Measurements from ENCODE around the gene ERAL1. TPM values are rescaled to one million over a fixed set of nuclear protein-coding genes. Genes with fewer than 3 reads are reported as not detected.

Gene ERAL1
- total and polyA plus RNA-seq, 2 of the 13 experiments (the other 11 are each of a cell fraction or from before 2014, with no cell fraction given) = 46.9 to 72.2 TPM

DNA sequence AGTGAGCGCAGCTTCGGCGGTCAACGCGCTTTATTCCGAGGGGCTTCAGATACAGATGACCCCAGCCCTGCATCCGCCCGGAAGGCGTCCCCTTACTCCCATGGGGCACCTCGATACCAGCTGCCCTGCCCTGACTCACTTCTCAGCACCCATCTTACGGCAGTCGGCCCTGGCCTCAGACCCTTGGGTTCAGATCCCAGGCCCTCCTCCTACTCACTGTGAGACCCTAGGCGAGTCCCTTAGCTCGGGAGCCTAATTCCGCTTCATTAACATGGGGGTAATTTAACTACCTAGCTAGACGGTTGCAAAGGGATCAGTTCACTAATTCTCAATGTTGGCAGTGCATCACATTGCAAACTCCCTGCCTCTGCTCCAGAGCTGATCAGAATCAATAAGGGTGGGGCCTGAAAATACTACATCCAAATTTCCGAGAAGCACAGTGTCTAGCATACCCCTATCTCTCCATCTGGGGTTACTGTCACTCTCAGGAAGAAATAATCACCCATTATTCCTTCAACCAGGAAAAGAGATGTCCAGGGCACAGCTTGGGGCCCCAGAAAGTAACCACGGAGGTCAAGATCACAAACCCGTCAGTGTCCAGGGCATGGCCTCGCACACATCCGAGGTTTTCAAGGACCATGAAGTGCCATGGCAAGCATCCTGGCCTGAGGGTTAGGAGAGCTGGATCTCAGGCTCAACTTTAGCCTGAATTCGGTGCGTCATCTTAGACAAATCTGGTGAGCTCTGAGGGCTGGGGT, 43.1 kb downstream of the ERAL1 start:
- Histone ChIP-seq H3K27ac (ENCODE audit: extremely low read length, insufficient read depth, low read length) (peak overlapping the region; percentile 84), H3K36me3 (replicated peaks in 1 of 2; ENCODE audit: control insufficient read depth in 1 of 2, insufficient read depth in 2 of 2, low read length in 2 of 2) (peaks cover 0 to 5% of the 10 kb centered on the region in 2 experiments; a peak in 2 of 5 replicates), H3K9ac (ENCODE audit: insufficient read depth, low read depth, low read length) (peak overlapping the region; percentile 83), H4K20me1 (ENCODE audit: insufficient read depth, low read length) (no peaks in the 10 kb centered on the region; the same call in none of the 2 replicates), H3K4me3 (replicated peaks in 1 of 3; ENCODE audit: insufficient read depth in 1 of 3, low read depth in 2 of 3, low read length in 3 of 3) (peak overlapping the region; percentile 76 to 93 (median 89); a peak in 5 of 6 replicates), H3K4me2 (ENCODE audit: low read depth, low read length) (peak overlapping the region; percentile 90), H3K79me2 (ENCODE audit: insufficient read depth, low read length) (peaks cover 30% of the 10 kb centered on the region), H3K4me1 (ENCODE audit: insufficient read depth, low read length) (peaks cover 49% of the 10 kb centered on the region), H2AFZ (ENCODE audit: low read length) (no peak overlapping the region), H3K9me3 (ENCODE audit: low read length) (no peaks in the 10 kb centered on the region), H3K27me3 (ENCODE audit: control insufficient read depth in 1 of 2, insufficient read depth in 2 of 2, low read length in 2 of 2) (no peaks in the 10 kb centered on the region; a peak in 1 of 5 replicates)
- in situ Hi-C loops (cut with HindIII; ENCODE audit: extremely low pct_ligation_motif_present, low pct_unique_long_range_greater_than_20kb) = loop anchor here (25.0 kb wide), 1 partner anchor 261 kb away; the partner anchor contains the start of gene BLTP2
- DNase-seq (ENCODE audit: low spot score) = no peak
- no peak for FAIRE-seq
- intact Hi-C loops (cut with micrococcal nuclease; ENCODE audit: unreplicated experiment) = loop anchor here (5.0 kb wide), 1 partner anchor 136 kb away; no protein-coding TSS in a partner anchor
- TSS peak; percentile 62 for BruUV-seq (replicated peaks)
- 58% methylated on average over 11 of the region's 23 CpGs for WGBS (ENCODE audit: low lambda C conversion rate)
- ChIA-PET POLR2A (interaction anchor here (0.9 to 3.5 kb wide), 9 partner anchors 10 to 178 kb away, joined by 3 to 16 read pairs (median 4); partner anchors contain the start of genes FAM222B, NEK8 and RPL23A), CTCF (ENCODE audit: low intra/inter-chr PET ratio, low total read pairs) (no interaction called here)
- ATAC-seq = peak; percentile 1; the same call in 1 of the 3 replicates
- no peak for TF ChIP-seq NFATC3 (CRISPR knock-in tag; IDR thresholded peaks at IDR 0.05)
- 0 out of 2 replicates have a peak, but pooled peaks have one; percentile 11 for TF ChIP-seq BRD4 (CRISPR knock-in tag; IDR thresholded peaks at IDR 0.05)
- TF ChIP-seq RNF2 (conservative IDR thresholded peaks at IDR 0.05; ENCODE audit: low read depth) = no peak
- no peak for TF ChIP-seq FOXK1 (CRISPR knock-in tag; IDR thresholded peaks at IDR 0.05; ENCODE audit: borderline replicate concordance, low read depth)
- TF ChIP-seq, protein P1, sequence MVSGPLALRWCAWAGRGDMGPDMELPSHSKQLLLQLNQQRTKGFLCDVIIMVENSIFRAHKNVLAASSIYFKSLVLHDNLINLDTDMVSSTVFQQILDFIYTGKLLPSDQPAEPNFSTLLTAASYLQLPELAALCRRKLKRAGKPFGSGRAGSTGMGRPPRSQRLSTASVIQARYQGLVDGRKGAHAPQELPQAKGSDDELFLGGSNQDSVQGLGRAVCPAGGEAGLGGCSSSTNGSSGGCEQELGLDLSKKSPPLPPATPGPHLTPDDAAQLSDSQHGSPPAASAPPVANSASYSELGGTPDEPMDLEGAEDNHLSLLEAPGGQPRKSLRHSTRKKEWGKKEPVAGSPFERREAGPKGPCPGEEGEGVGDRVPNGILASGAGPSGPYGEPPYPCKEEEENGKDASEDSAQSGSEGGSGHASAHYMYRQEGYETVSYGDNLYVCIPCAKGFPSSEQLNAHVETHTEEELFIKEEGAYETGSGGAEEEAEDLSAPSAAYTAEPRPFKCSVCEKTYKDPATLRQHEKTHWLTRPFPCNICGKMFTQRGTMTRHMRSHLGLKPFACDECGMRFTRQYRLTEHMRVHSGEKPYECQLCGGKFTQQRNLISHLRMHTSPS (CRISPR knock-in tag; IDR thresholded peaks at IDR 0.05; ENCODE audit: low read depth) = no peak
- TF ChIP-seq KAT8 (CRISPR knock-in tag; IDR thresholded peaks at IDR 0.05) = no peak
- no peak for TF ChIP-seq ZBTB38 (CRISPR knock-in tag; IDR thresholded peaks at IDR 0.05)
- no peak for TF ChIP-seq ZNF629 (CRISPR knock-in tag; conservative IDR thresholded peaks at IDR 0.05)
- TF ChIP-seq, protein P2, sequence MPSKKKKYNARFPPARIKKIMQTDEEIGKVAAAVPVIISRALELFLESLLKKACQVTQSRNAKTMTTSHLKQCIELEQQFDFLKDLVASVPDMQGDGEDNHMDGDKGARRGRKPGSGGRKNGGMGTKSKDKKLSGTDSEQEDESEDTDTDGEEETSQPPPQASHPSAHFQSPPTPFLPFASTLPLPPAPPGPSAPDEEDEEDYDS (CRISPR knock-in tag; IDR thresholded peaks at IDR 0.05) = no peak
- TF ChIP-seq, protein P3, sequence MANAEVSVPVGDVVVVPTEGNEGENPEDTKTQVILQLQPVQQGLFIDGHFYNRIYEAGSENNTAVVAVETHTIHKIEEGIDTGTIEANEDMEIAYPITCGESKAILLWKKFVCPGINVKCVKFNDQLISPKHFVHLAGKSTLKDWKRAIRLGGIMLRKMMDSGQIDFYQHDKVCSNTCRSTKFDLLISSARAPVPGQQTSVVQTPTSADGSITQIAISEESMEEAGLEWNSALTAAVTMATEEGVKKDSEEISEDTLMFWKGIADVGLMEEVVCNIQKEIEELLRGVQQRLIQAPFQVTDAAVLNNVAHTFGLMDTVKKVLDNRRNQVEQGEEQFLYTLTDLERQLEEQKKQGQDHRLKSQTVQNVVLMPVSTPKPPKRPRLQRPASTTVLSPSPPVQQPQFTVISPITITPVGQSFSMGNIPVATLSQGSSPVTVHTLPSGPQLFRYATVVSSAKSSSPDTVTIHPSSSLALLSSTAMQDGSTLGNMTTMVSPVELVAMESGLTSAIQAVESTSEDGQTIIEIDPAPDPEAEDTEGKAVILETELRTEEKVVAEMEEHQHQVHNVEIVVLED (CRISPR knock-in tag; IDR thresholded peaks at IDR 0.05; ENCODE audit: borderline replicate concordance) = no peak
- peak; percentile 20; the same call in 1 of the 2 replicates for TF ChIP-seq POLR2G (IDR thresholded peaks at IDR 0.05; ENCODE audit: low read depth, low read length)
- no peak for TF ChIP-seq SRY (CRISPR knock-in tag; IDR thresholded peaks at IDR 0.05)
- no peak for TF ChIP-seq CAMTA2 (CRISPR knock-in tag; IDR thresholded peaks at IDR 0.05; ENCODE audit: borderline replicate concordance)
- TF ChIP-seq MTF2 (CRISPR knock-in tag; IDR thresholded peaks at IDR 0.05; ENCODE audit: borderline replicate concordance) = no peak
- TF ChIP-seq, protein P4, sequence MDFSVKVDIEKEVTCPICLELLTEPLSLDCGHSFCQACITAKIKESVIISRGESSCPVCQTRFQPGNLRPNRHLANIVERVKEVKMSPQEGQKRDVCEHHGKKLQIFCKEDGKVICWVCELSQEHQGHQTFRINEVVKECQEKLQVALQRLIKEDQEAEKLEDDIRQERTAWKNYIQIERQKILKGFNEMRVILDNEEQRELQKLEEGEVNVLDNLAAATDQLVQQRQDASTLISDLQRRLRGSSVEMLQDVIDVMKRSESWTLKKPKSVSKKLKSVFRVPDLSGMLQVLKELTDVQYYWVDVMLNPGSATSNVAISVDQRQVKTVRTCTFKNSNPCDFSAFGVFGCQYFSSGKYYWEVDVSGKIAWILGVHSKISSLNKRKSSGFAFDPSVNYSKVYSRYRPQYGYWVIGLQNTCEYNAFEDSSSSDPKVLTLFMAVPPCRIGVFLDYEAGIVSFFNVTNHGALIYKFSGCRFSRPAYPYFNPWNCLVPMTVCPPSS (IDR thresholded peaks at IDR 0.05) = no peak
- no peak for TF ChIP-seq ZNF121 (CRISPR knock-in tag; IDR thresholded peaks at IDR 0.05)
- TF ChIP-seq SIX1 (CRISPR knock-in tag; IDR thresholded peaks at IDR 0.05; ENCODE audit: borderline replicate concordance) = no peak
- TF ChIP-seq ZNF24 (IDR thresholded peaks at IDR 0.05) = no peak

All from HepG2 (cell line).